GM18873 (cell line): ENCODE data around the gene SERPINB10.

Experiments used
- ATAC-seq: cut with Tn5 transposase; IDR thresholded peaks from one replicate; pipeline ENCODE4 v1.9.1; 2021; ENCODE audit warnings: mild to moderate bottlenecking, moderate library complexity, moderate number of reproducible peaks; ENCODE audit not compliant: unreplicated experiment, low FRiP score

The SERPINB10 gene

GRCh38 chr18:63907664-63908063 is at the start of gene SERPINB10:
TSS of gene SERPINB10 (plus strand) at chr18:63907958. CDS start at chr18:63915511, 7,553 bp downstream.
- ATAC-seq = peak; percentile 59

GRCh38 chr18:63858456-63858855 is 49.3 kb upstream of the SERPINB10 start:
- ATAC-seq = no peak

GRCh38 chr18:63859781-63860475 is 47.8 kb upstream of the SERPINB10 start:
- no peak for ATAC-seq

GRCh38 chr18:63860531-63860930 is 47.2 kb upstream of the SERPINB10 start:
- no peak for ATAC-seq

- ATAC-seq = no peak
Observed at GRCh38 chr18:63867368-63868125, 40.2 kb upstream of the SERPINB10 start.

- ATAC-seq = no peak
Observed at GRCh38 chr18:63868546-63868945, 39.2 kb upstream of the SERPINB10 start.

GRCh38 chr18:63869374-63869773 is 38.4 kb upstream of the SERPINB10 start:
- no peak for ATAC-seq

- no peak for ATAC-seq
Observed at GRCh38 chr18:63869851-63870250, 37.9 kb upstream of the SERPINB10 start.

- no peak for ATAC-seq
Observed at GRCh38 chr18:63871836-63872235, 35.9 kb upstream of the SERPINB10 start.

- no peak for ATAC-seq
Observed at GRCh38 chr18:63872586-63872985, 35.2 kb upstream of the SERPINB10 start.

- no peak for ATAC-seq
Observed at GRCh38 chr18:63878343-63878742, 29.4 kb upstream of the SERPINB10 start.

- no peak for ATAC-seq
Observed at GRCh38 chr18:63878925-63879324, 28.8 kb upstream of the SERPINB10 start.

- no peak for ATAC-seq
Observed at GRCh38 chr18:63879709-63880108, 28.0 kb upstream of the SERPINB10 start.

- no peak for ATAC-seq
Observed at GRCh38 chr18:63881851-63882250, 25.9 kb upstream of the SERPINB10 start.

GRCh38 chr18:63882333-63883141 is 25.2 kb upstream of the SERPINB10 start:
- no peak for ATAC-seq

GRCh38 chr18:63883617-63884016 is 24.1 kb upstream of the SERPINB10 start:
- ATAC-seq = no peak

- ATAC-seq = no peak
Observed at GRCh38 chr18:63887424-63887823, 20.3 kb upstream of the SERPINB10 start, which contains the start of gene SERPINB2. TSS of gene SERPINB2 (plus strand) at chr18:63887705. CDS start at chr18:63891445, 3,740 bp downstream.

GRCh38 chr18:63888470-63889190 is 19.1 kb upstream of the SERPINB10 start:
- no peak for ATAC-seq

- no peak for ATAC-seq
Observed at GRCh38 chr18:63889626-63890025, 18.1 kb upstream of the SERPINB10 start.

GRCh38 chr18:63890237-63890949 is 17.4 kb upstream of the SERPINB10 start:
- no peak for ATAC-seq
